HEK293 (cell line): ENCODE data around the gene AKT2.

Experiments used
- CTCF ChIA-PET: fragments of 350-600 bp; formaldehyde crosslinking; extraction: SDS; loops from one replicate; lab custom pipeline; 2021; ENCODE audit warnings: antibody characterized with exemption; lab: Yijun Ruan, JAX
- POLR2A ChIA-PET: fragments of 300-600 bp; formaldehyde crosslinking; extraction: SDS; loops from one replicate; lab custom pipeline; 2020; ENCODE audit warnings: antibody characterized with exemption, inconsistent platforms; lab: Yijun Ruan, JAX
- H3K27ac ChIP-seq: fragments of 200-500 bp; sonication (Bioruptor generic); 2 replicates; pipeline ENCODE4 v1.5.1; 2014; ENCODE audit warnings: low read depth, low read length, control low read depth, inconsistent platforms; ENCODE audit errors: extremely low read depth
- H3K36me3 ChIP-seq, 2 experiments: fragments of 200-500 bp in 1 of 2; sonication (Bioruptor generic) in 1 of 2; 1 replicate in 1 of 2; 2 replicates in 1 of 2; pipeline ENCODE4 v1.5.1; 2014 to 2017; ENCODE audit warnings: inconsistent platforms in 2 of 2, low read length in 2 of 2; ENCODE audit not compliant: control insufficient read depth in 2 of 2, insufficient read depth in 1 of 2
- H3K4me1 ChIP-seq: fragments of 200-500 bp; sonication (Bioruptor generic); 2 replicates; pipeline ENCODE4 v1.5.1; 2014; ENCODE audit warnings: mild to moderate bottlenecking, low read length, inconsistent platforms; ENCODE audit not compliant: control insufficient read depth, insufficient read depth
- H3K4me3 ChIP-seq: 2 replicates; pipeline ENCODE4 v1.5.1; 2011; ENCODE audit warnings: low read depth, mild to moderate bottlenecking, control low read depth, low read length, moderate library complexity
- H3K9me3 ChIP-seq: fragments of 200-500 bp; sonication (Bioruptor generic); 2 replicates; pipeline ENCODE4 v1.5.1; 2014; ENCODE audit warnings: low read depth, low read length, inconsistent platforms; ENCODE audit not compliant: control insufficient read depth, insufficient read depth
- EGR2 ChIP-seq: fragments of 450-650 bp; formaldehyde crosslinking; IDR thresholded peaks from 2 replicates; pipeline ENCODE4 v1.5.1; 2016; ENCODE audit warnings: low read depth, missing biosample characterization, missing genetic modification characterization
- GLI2 ChIP-seq: fragments of 450-650 bp; formaldehyde crosslinking; IDR thresholded peaks from 2 replicates; pipeline ENCODE4; 2017; ENCODE audit warnings: missing biosample characterization, missing genetic modification characterization, low read depth, borderline replicate concordance
- GLIS1 ChIP-seq: fragments of 450-650 bp; formaldehyde crosslinking; IDR thresholded peaks from 2 replicates; pipeline ENCODE4 v1.5.1; 2016; ENCODE audit warnings: missing biosample characterization, missing genetic modification characterization
- KLF10 ChIP-seq: fragments of 450-650 bp; IDR thresholded peaks from 2 replicates; pipeline ENCODE4 v1.5.1; 2018; ENCODE audit warnings: missing biosample characterization, mild to moderate bottlenecking, missing genetic modification characterization
- RBAK ChIP-seq: fragments of 450-650 bp; formaldehyde crosslinking; IDR thresholded peaks from 2 replicates; pipeline ENCODE4 v1.5.1; 2016; ENCODE audit warnings: missing biosample characterization, missing genetic modification characterization
- REST ChIP-seq: fragments of 450-650 bp; formaldehyde crosslinking; IDR thresholded peaks from 2 replicates; pipeline ENCODE4 v1.5.1; 2016; ENCODE audit warnings: missing biosample characterization, missing genetic modification characterization
- ZBTB8A ChIP-seq: fragments of 450-650 bp; formaldehyde crosslinking; IDR thresholded peaks from 2 replicates; pipeline ENCODE4 v1.5.1; 2016; ENCODE audit warnings: missing biosample characterization, missing genetic modification characterization
- ZFP69B ChIP-seq: fragments of 450-650 bp; formaldehyde crosslinking; IDR thresholded peaks from 2 replicates; pipeline ENCODE4 v1.5.1; 2016; ENCODE audit warnings: missing biosample characterization, missing genetic modification characterization
- ZNF302 ChIP-seq: fragments of 450-650 bp; formaldehyde crosslinking; IDR thresholded peaks from 2 replicates; pipeline ENCODE4 v1.5.1; 2016; ENCODE audit warnings: missing biosample characterization, missing genetic modification characterization, low read depth
- ZNF311 ChIP-seq: fragments of 450-650 bp; formaldehyde crosslinking; IDR thresholded peaks from 2 replicates; pipeline ENCODE4 v1.5.1; 2017; ENCODE audit warnings: missing biosample characterization, missing genetic modification characterization, borderline replicate concordance
- ZNF362 ChIP-seq: fragments of 450-650 bp; formaldehyde crosslinking; IDR thresholded peaks from 2 replicates; pipeline ENCODE4 v1.5.1; 2016; ENCODE audit warnings: missing biosample characterization, missing genetic modification characterization
- ZNF37A ChIP-seq: fragments of 450-650 bp; IDR thresholded peaks from 2 replicates; pipeline ENCODE4 v1.5.1; 2018; ENCODE audit warnings: missing biosample characterization, missing genetic modification characterization
- ZNF549 ChIP-seq: fragments of 450-650 bp; IDR thresholded peaks from 2 replicates; pipeline ENCODE4 v1.5.1; 2018; ENCODE audit warnings: missing biosample characterization, missing genetic modification characterization, mild to moderate bottlenecking, inconsistent platforms, moderate library complexity
- ZNF610 ChIP-seq: fragments of 450-650 bp; formaldehyde crosslinking; IDR thresholded peaks from 2 replicates; pipeline ENCODE4 v1.5.1; 2016; ENCODE audit warnings: missing biosample characterization, missing genetic modification characterization, borderline replicate concordance
- ZNF701 ChIP-seq: fragments of 450-650 bp; formaldehyde crosslinking; IDR thresholded peaks from 2 replicates; pipeline ENCODE4 v1.5.1; 2016; ENCODE audit warnings: missing biosample characterization, missing genetic modification characterization
- TF ChIP-seq, protein P1 (sequence below): fragments of 450-650 bp; formaldehyde crosslinking; IDR thresholded peaks from 2 replicates; pipeline ENCODE4 v1.5.1; 2016; ENCODE audit warnings: missing biosample characterization, missing genetic modification characterization
- TF ChIP-seq, protein P2 (sequence below): fragments of 450-650 bp; formaldehyde crosslinking; IDR thresholded peaks from 2 replicates; pipeline ENCODE4 v1.5.1; 2016; ENCODE audit warnings: missing biosample characterization, missing genetic modification characterization
- TF ChIP-seq, protein P3 (sequence below): fragments of 450-650 bp; formaldehyde crosslinking; IDR thresholded peaks from 2 replicates; pipeline ENCODE4 v1.5.0; 2017; ENCODE audit warnings: missing biosample characterization, missing genetic modification characterization, borderline replicate concordance
- TF ChIP-seq, protein P4 (sequence below): fragments of 450-650 bp; formaldehyde crosslinking; IDR thresholded peaks from 2 replicates; pipeline ENCODE4 v1.5.1; 2016; ENCODE audit warnings: missing biosample characterization, missing genetic modification characterization, borderline replicate concordance
- TF ChIP-seq, protein P5 (sequence below): fragments of 450-650 bp; formaldehyde crosslinking; IDR thresholded peaks from 2 replicates; pipeline ENCODE4 v1.5.1; 2017; ENCODE audit warnings: missing biosample characterization, missing genetic modification characterization

Gene AKT2

GRCh38 chr19:40217934-40218890 is 66.9 kb downstream of the AKT2 start, which contains the start of gene TTC9B:
Gene TTC9B (minus strand): TSS chr19:40218384. CDS start chr19:40218381, 3 bp downstream.
- Histone ChIP-seq H3K4me3 (no peak within 1 kb of the TSS), H3K27ac (no peak within 1 kb of the TSS), H3K9me3 (peaks cover 3% of the 10 kb centered on the region), H3K4me1 (peaks cover 18% of the 10 kb centered on the region), H3K36me3 (peaks cover 0 to 6% of the 10 kb centered on the region in 2 experiments; a peak in 2 of 3 replicates)
- CTCF ChIA-PET: interaction anchor here (0.5 to 5.1 kb wide), 25 partner anchors 9 to 1380 kb away, joined by 3 to 52 read pairs (median 3); partner anchors contain the start of gene ZNF546
- POLR2A ChIA-PET: interaction anchor here (0.7 to 1.7 kb wide), 5 partner anchors 9 to 131 kb away, joined by 3 to 6 read pairs (median 3); partner anchors contain the start of gene ZNF780A
- TF ChIP-seq ZFP69B (tag by site-specific recombination): 0 out of 2 replicates have a peak, but pooled peaks have one; percentile 42
- no peak for TF ChIP-seq ZNF549 (tag by site-specific recombination)
- TF ChIP-seq, protein P1, sequence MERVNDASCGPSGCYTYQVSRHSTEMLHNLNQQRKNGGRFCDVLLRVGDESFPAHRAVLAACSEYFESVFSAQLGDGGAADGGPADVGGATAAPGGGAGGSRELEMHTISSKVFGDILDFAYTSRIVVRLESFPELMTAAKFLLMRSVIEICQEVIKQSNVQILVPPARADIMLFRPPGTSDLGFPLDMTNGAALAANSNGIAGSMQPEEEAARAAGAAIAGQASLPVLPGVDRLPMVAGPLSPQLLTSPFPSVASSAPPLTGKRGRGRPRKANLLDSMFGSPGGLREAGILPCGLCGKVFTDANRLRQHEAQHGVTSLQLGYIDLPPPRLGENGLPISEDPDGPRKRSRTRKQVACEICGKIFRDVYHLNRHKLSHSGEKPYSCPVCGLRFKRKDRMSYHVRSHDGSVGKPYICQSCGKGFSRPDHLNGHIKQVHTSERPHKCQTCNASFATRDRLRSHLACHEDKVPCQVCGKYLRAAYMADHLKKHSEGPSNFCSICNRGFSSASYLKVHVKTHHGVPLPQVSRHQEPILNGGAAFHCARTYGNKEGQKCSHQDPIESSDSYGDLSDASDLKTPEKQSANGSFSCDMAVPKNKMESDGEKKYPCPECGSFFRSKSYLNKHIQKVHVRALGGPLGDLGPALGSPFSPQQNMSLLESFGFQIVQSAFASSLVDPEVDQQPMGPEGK (tag by site-specific recombination): peak; percentile 31; the same call in 1 of the 2 replicates
- TF ChIP-seq, protein P2, sequence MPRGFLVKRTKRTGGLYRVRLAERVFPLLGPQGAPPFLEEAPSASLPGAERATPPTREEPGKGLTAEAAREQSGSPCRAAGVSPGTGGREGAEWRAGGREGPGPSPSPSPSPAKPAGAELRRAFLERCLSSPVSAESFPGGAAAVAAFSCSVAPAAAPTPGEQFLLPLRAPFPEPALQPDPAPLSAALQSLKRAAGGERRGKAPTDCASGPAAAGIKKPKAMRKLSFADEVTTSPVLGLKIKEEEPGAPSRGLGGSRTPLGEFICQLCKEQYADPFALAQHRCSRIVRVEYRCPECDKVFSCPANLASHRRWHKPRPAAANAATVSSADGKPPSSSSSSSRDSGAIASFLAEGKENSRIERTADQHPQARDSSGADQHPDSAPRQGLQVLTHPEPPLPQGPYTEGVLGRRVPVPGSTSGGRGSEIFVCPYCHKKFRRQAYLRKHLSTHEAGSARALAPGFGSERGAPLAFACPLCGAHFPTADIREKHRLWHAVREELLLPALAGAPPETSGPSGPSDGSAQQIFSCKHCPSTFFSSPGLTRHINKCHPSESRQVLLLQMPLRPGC (tag by site-specific recombination): 0 out of 2 replicates have a peak, but pooled peaks have one; percentile 18
- TF ChIP-seq, protein P3, sequence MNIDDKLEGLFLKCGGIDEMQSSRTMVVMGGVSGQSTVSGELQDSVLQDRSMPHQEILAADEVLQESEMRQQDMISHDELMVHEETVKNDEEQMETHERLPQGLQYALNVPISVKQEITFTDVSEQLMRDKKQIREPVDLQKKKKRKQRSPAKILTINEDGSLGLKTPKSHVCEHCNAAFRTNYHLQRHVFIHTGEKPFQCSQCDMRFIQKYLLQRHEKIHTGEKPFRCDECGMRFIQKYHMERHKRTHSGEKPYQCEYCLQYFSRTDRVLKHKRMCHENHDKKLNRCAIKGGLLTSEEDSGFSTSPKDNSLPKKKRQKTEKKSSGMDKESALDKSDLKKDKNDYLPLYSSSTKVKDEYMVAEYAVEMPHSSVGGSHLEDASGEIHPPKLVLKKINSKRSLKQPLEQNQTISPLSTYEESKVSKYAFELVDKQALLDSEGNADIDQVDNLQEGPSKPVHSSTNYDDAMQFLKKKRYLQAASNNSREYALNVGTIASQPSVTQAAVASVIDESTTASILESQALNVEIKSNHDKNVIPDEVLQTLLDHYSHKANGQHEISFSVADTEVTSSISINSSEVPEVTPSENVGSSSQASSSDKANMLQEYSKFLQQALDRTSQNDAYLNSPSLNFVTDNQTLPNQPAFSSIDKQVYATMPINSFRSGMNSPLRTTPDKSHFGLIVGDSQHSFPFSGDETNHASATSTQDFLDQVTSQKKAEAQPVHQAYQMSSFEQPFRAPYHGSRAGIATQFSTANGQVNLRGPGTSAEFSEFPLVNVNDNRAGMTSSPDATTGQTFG: no peak
- TF ChIP-seq ZNF302 (tag by site-specific recombination): no peak
- TF ChIP-seq REST (tag by site-specific recombination): peak; percentile 100
- no peak for TF ChIP-seq ZNF362 (tag by site-specific recombination)
- no peak for TF ChIP-seq ZNF701 (tag by site-specific recombination)
- TF ChIP-seq EGR2: 0 out of 2 replicates have a peak, but pooled peaks have one; percentile 26
- TF ChIP-seq, protein P4, sequence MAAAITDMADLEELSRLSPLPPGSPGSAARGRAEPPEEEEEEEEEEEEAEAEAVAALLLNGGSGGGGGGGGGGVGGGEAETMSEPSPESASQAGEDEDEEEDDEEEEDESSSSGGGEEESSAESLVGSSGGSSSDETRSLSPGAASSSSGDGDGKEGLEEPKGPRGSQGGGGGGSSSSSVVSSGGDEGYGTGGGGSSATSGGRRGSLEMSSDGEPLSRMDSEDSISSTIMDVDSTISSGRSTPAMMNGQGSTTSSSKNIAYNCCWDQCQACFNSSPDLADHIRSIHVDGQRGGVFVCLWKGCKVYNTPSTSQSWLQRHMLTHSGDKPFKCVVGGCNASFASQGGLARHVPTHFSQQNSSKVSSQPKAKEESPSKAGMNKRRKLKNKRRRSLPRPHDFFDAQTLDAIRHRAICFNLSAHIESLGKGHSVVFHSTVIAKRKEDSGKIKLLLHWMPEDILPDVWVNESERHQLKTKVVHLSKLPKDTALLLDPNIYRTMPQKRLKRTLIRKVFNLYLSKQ (tag by site-specific recombination): no peak
- TF ChIP-seq ZNF37A: no peak
- peak; percentile 66; the same call in 1 of the 2 replicates for TF ChIP-seq GLIS1
- TF ChIP-seq ZNF311 (tag by site-specific recombination): no peak
- TF ChIP-seq ZNF610 (tag by site-specific recombination): no peak
- TF ChIP-seq KLF10 (tag by site-specific recombination): 0 out of 2 replicates have a peak, but pooled peaks have one; percentile 33
- TF ChIP-seq, protein P5, sequence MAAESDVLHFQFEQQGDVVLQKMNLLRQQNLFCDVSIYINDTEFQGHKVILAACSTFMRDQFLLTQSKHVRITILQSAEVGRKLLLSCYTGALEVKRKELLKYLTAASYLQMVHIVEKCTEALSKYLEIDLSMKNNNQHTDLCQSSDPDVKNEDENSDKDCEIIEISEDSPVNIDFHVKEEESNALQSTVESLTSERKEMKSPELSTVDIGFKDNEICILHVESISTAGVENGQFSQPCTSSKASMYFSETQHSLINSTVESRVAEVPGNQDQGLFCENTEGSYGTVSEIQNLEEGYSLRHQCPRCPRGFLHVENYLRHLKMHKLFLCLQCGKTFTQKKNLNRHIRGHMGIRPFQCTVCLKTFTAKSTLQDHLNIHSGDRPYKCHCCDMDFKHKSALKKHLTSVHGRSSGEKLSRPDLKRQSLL (tag by site-specific recombination): 0 out of 2 replicates have a peak, but pooled peaks have one; percentile 12
- TF ChIP-seq GLI2 (tag by site-specific recombination): no peak
- TF ChIP-seq ZBTB8A (tag by site-specific recombination): no peak
- no peak for TF ChIP-seq RBAK (tag by site-specific recombination)
